22Rv1 (cell line): ENCODE results near the gene GGNBP2.

Experiments
- CTCF ChIP-seq: fragments of 450-650 bp; IDR thresholded peaks from 2 replicates; pipeline ENCODE4 v1.5.1; 2017; ENCODE audit warnings: mild to moderate bottlenecking
- ZFX ChIP-seq: fragments of 450-650 bp; IDR thresholded peaks from 2 replicates; pipeline ENCODE4 v1.6.1; 2017; ENCODE audit warnings: antibody characterized with exemption, borderline replicate concordance

GRCh38 chr17:36612323-36612722 is 67.6 kb downstream of the GGNBP2 start:
- no peak for TF ChIP-seq CTCF
- no peak for TF ChIP-seq ZFX
